Measurements from ENCODE around the gene MYORG.

Gene MYORG

GRCh38 chr9:34376596-34377403 lies at the start of gene MYORG:
Gene MYORG (minus strand): TSS chr9:34376898. CDS start chr9:34372943, 3,955 bp downstream.
- peak; percentile 96 to 97 for DNase-seq

GRCh38 chr9:34419716-34420504 lies 43.2 kb upstream of the MYORG start:
- no peak for DNase-seq

DNA sequence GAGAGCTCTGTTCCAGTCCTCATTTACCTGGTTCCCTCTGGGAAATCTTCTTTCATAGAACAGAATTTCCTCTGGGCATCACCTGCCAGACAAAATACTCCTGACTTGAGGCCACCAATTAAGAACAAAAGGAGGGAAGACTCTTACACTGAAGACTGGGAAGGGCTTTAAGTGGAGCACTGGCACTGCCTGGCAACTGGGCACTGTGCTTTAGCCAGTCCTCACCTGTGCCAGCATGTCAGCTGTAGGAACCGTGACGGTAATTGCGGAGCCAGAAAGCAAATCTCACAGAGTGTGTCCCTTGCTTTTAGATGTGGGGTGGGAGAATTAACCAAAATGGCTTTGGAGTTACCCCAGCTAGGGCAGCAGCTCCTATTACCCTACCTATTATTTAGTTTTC lies 41.0 kb upstream of the MYORG start:
- DNase-seq, result no peak

- peak; percentile 31 to 38 for DNase-seq
Measured at GRCh38 chr9:34413231-34413852, 36.6 kb upstream of the MYORG start.

DNA sequence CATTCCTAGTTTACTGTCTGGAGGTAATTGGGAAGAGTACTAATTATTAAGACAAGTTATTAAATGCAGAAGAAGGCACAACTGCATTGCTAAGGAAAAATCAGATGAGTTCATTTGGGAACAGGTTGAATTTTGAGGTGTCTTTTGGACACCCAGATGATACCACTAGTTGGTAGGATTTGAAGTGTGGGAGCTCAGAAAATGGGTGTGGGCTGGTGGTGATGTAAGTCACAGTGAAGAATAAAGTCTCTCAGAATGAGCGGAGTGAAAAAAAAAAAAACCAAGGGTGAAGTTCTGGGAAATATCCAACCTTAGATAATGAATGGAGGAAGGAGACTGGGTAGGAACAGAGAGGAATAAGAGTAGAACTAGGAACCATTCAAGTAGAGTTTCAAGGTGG lies 35.6 kb upstream of the MYORG start:
- DNase-seq, result no peak

GRCh38 chr9:34409154-34409553 lies 32.5 kb upstream of the MYORG start:
- no peak for DNase-seq

GRCh38 chr9:34408173-34408572 lies 31.5 kb upstream of the MYORG start:
- DNase-seq, result no peak

- DNase-seq, result no peak
Measured at GRCh38 chr9:34406219-34406618, 29.5 kb upstream of the MYORG start.

DNA sequence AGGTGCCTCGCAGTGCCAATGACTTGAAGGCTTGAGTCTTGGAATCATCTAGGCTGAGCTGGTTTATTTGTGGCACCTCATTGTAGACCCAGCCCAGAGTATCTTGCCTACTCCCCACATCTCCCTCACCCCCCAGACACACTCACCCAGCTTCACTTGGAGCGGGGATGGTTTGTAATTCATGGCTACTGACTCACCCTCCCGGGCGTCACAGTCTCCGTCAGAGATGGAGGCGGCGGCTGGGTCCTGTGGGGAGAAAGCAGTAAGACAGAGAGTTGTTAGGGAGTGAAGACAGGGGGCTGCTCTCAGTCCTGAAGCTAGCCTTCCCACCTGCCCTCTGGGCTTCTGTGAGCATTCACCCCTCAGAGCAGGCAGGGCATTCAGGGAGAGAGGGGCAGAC lies 29.0 kb upstream of the MYORG start:
- DNase-seq, result no peak

GRCh38 chr9:34403554-34404380 lies 27.1 kb upstream of the MYORG start:
- DNase-seq, result peak; percentile 25 to 57

- DNase-seq, result no peak
Measured at GRCh38 chr9:34400686-34401602, 24.2 kb upstream of the MYORG start.

DNA sequence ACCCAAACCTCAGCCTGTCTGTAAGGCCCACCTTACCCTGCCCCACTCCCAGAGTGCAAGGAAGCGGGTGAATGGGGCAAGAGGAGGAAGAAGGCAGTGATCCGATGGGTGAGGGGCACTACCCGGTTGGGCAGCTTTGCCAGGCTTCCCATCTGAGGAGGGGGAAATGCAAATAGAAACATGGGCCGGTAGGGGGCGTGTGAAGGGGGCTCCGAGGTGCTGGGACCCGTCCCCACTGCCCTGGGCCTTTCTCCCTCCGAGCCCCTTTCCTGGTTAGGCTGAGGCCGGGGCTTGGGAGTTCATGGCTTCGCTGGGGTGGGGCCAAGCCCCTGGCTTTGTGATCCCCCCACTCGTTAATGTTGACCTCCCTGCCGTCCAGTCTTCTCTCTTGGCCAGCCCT lies 23.6 kb upstream of the MYORG start:
- DNase-seq, result no peak

DNA sequence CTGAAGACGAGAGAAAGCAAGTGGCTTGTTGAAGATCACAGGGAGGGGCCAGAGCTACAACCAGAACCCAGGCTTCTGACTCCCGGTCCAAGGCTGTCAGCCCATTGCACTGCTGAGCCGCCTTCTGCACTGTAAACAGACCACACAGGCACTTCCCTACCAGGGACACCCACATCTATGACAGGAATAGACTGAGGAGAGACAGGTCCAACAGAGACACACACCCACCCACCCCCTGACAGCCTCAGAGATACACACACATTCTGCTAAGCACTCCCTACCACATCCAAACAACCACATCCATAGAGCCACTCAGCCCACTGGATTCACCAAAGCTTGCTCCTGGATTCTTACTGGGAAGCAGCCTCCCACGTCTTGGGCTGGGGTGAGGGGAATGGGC lies 23.0 kb upstream of the MYORG start:
- no peak for DNase-seq

DNA sequence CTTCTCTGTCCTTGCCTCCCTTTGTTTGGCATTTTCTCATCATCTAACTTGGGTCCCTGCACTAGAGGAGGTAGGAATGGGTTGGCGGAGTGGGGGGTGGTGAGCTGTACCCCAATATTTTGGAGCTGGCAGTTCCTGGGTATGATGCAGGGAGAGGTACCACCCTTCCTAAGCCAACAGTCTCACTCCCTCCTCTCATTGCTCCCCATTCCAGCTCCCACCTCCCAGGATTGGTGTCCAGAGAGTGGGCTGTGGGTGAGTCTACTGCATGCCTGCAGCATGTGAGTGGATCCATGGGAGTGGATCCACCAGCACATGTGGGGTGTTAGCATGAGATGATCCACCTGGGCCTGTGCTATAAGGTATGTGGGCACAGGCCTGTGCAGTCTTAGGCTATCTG lies 22.2 kb upstream of the MYORG start:
- no peak for DNase-seq

DNA sequence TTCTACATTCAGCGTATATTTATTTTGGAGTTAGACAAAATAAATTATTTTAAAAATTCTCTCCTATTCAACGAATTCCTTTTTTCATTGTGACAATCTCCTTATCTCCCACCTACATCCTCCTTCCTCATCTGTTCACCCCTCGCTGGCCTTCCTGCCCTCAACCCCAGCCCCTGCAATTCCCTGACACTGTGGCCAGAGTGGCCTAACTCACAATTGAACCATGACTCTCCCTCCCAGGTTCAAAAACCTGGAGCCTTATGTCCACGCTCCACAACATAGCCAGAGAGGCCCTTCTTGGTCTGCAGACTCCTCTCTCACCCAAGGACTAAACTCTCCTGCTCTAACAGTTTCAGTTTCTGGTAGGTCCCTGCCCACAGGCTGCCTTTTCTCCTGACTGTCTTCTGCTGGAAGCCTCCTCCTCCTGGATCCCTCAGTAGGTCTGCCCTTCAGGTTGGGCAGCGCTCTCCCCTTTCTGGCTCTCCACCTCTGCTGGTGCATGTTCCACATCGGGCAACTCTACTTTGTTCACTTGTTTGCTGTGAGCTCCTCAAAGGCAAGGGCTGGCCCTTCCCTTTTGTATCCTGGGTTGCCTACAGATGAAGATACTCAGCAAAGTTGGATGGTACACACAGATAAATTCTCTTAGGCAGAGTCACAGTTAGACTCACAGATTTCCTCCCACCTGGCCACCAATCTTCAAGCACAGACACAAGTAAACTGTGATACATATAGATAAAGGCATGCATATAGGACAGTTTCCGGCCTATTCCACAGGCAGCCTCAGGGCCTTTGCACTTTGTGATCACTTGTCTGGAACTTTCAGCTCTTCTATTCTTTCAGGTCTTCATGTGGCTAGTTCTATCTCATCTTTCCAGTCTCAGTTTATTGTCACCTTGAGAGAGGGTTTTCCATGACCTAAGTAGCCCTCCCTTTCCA lies 19.8 kb upstream of the MYORG start:
- DNase-seq, result no peak

DNA sequence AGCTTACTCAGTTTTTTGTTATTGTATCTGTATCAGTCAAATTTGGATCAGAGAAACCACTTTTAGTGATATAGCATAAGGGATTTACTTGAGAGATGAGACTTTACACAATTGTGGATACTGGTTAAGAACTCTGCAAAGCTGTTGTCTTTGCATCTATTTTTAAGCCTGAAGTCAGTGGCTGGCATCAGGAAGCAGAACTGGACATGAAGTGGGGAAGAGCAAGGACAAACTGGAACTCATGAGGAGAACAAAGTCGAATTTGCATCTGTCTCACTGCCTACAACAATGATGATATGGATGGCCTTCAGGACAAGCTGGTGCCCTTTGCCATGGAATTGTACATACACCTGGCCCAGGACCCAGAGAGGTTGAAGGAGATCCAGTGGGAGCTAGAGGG lies 15.8 kb upstream of the MYORG start:
- DNase-seq, result no peak

- no peak for DNase-seq
Measured at GRCh38 chr9:34387239-34387638, 10.5 kb upstream of the MYORG start.

- no peak for DNase-seq
Measured at GRCh38 chr9:34386656-34387055, 10.0 kb upstream of the MYORG start.

DNA sequence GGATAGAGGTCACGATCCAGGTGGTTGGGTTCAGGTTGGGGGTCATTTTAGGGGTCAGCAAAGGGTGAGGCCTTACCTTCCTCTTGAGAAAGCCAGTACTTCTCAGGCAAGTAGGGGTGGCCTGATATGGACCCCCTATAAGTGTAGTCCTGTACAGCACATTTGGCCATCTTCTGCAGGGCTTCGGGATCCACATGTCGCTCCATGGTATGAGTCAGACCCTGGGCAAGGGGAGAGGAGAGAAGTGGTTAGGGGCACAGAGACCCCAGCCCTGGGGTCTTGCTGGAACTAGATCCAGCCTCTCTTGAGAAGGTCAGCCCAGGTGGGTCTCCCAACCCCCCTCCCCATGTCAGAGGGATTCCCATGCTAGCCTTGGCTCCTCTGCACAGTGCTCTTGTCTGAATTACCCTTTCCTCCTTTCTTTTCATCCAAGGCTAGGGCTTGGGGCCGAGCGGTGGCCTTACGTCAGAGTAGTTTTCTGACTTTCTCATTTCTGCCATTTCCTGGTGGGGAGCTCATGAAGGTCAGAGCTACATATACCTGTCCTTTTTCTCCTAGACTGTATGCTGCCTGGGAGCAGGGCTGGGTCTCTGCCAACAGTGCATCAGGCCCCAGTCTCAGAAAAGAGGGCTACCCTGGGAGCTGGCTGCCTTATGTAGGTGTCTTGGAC lies 9.0 kb upstream of the MYORG start:
- no peak for DNase-seq
